HFFc6 (cell line): ENCODE data around the gene PTGES3L. TPM values are rescaled to one million over a fixed set of nuclear protein-coding genes. Genes with fewer than 3 reads are reported as not detected.

ENCODE experiments used
- DNase-seq: peaks from one replicate; pipeline ENCODE4 v3.0.0-alpha.2; 2018
- H3K27ac Mint-ChIP-seq: 2 replicates; pipeline ENCODE4 v1.8.0; 2020; ENCODE audit warnings: mild to moderate bottlenecking, mixed read lengths
- H3K27me3 Mint-ChIP-seq: 2 replicates; pipeline ENCODE4 v1.8.0; 2021; ENCODE audit warnings: mild to moderate bottlenecking, moderate library complexity, mixed read lengths; ENCODE audit not compliant: insufficient read depth
- H3K36me3 Mint-ChIP-seq: 2 replicates; pipeline ENCODE4 v1.8.0; 2021; ENCODE audit warnings: low read depth, mixed read lengths
- H3K4me1 Mint-ChIP-seq: 2 replicates; pipeline ENCODE4 v1.8.0; 2020; ENCODE audit warnings: low read depth, mixed read lengths
- H3K4me3 Mint-ChIP-seq: 2 replicates; pipeline ENCODE4 v1.8.0; 2020; ENCODE audit warnings: mild to moderate bottlenecking, moderate library complexity, mixed read lengths
- H3K9me3 Mint-ChIP-seq: 2 replicates; pipeline ENCODE4 v1.8.0; 2020; ENCODE audit warnings: mild to moderate bottlenecking, mixed read lengths
- total RNA-seq, 6 experiments: library from RNA; stranded (reverse); fragmentation: NEBNext Ultra II Directional; extraction: Animal tissue kit (Norgen Biotek cat#: 25700); gene quantifications; 2 replicates in 1 of 6; 3 replicates in 5 of 6; pipeline ENCODE4 v1.2.3, GENCODE V29; 2021
- TF ChIP-seq, protein P1 (sequence below): fragments of 200-600 bp; sonication (generic); IDR thresholded peaks from 2 replicates; pipeline ENCODE4 v1.5.0; 2021; ENCODE audit warnings: antibody characterized with exemption, mild to moderate bottlenecking

Gene PTGES3L
- total RNA-seq, 6 experiments from 2014 or later: 0.87 to 1.3 (median 1.1) TPM

DNA sequence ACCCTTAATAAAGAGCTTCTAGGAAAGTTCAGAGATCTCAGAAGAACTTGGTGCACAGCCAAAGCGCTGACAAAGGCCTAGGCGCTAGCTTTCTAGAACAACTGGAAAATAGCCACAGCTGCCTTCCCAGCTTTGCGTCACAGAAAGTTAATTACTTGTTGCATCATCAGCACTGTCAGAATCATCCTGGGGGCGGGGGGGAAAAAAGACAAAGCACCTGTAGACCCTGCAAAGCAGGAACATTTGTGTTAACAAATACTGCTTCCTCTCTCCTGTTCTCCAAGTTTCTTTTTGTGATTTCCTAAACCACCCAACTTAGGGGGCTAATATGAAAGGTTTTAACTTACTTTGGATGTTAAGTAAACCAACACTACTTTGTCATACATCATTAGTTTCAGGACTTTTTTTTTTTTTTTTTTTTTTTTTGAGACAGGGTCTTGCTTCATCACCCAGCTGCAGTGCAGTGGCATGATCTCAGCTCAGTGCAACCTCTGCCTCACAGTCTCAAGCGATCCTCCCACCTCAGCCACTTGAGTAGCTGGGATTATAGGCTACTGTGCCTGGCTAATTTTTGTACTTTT is 10.8 kb downstream of the PTGES3L start:
- peaks cover 6% of the 10 kb centered on the region for H3K36me3 Mint-ChIP-seq
- H3K9me3 Mint-ChIP-seq: peaks cover 4% of the 10 kb centered on the region; the same call in 1 of the 2 replicates
- H3K27ac Mint-ChIP-seq: no peak overlapping the region
- H3K4me3 Mint-ChIP-seq: no peak overlapping the region
- peaks cover 7% of the 10 kb centered on the region for H3K4me1 Mint-ChIP-seq
- TF ChIP-seq, protein P1, sequence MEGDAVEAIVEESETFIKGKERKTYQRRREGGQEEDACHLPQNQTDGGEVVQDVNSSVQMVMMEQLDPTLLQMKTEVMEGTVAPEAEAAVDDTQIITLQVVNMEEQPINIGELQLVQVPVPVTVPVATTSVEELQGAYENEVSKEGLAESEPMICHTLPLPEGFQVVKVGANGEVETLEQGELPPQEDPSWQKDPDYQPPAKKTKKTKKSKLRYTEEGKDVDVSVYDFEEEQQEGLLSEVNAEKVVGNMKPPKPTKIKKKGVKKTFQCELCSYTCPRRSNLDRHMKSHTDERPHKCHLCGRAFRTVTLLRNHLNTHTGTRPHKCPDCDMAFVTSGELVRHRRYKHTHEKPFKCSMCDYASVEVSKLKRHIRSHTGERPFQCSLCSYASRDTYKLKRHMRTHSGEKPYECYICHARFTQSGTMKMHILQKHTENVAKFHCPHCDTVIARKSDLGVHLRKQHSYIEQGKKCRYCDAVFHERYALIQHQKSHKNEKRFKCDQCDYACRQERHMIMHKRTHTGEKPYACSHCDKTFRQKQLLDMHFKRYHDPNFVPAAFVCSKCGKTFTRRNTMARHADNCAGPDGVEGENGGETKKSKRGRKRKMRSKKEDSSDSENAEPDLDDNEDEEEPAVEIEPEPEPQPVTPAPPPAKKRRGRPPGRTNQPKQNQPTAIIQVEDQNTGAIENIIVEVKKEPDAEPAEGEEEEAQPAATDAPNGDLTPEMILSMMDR: no peak
- peaks cover 4% of the 10 kb centered on the region for H3K27me3 Mint-ChIP-seq
- DNase-seq: no peak

DNA sequence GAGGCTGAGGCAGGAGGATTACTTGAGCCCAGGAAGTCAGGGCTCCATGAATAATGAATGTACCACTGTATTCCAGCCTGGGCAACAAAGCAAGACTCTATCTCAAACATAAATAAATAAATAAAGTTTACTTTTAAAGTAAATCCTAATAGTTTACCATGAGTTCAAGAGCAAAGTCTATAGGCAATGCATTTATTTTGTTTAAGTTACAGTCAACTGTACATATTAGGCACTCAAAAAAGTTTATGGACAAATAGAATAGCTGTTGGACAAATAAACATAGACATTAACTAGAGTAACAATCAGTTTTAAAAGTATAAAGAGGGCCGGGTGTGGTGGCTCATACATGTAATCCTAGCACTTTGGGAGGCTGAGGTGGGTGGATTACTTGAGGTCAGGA is 12.0 kb downstream of the PTGES3L start:
- Mint-ChIP-seq H3K27me3 (peaks cover 4% of the 10 kb centered on the region), H3K36me3 (peaks cover 13% of the 10 kb centered on the region), H3K27ac (no peak overlapping the region), H3K4me1 (peaks cover 15% of the 10 kb centered on the region), H3K9me3 (peaks cover 4% of the 10 kb centered on the region; the same call in 1 of the 2 replicates), H3K4me3 (no peak overlapping the region)
- no peak for DNase-seq
- TF ChIP-seq, protein P1: no peak

DNA sequence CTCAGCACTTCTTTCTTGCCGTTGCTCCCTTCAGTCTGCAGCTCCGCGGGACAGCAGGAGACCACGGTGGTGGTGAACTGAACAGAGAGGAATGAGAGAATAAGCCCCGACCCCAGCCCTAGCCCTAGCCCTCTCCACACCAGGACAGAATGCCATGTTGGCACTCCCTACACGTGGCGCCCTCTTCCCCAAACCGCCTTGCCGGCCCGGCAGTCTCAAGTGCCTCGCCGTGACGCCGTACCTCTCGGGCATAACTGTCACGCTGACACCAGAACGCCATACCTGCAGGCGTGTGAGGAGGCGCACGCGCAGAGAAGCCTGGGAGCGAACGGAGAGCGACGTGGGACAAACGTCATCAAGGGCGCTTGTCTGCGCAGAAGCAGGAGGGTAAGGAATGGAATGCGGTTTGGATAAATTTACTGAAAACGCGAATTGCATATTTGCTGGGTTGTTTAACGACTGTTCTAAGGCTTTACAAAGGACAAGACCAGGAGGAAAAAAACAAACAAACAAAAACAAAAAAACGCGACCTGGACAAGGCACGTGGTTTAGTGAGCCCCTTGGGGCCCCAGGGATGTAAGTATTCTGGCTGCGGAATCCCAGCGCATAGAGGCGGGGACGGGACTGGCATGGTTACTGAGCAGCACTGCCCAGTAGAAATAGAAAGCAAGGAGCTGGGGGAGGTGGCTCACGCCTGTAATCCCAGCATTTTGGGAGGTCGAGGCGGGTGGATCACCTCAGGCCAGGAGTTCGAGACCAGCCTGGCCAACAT is 15.5 kb downstream of the PTGES3L start, which contains the start of gene AARSD1:
Gene AARSD1 (minus strand): TSS at position 294 of the 772 bp plus-strand sequence. CDS start 14 bp downstream, at position 280.
- TF ChIP-seq, protein P1: 0 out of 2 replicates have a peak, but pooled peaks have one; percentile 9
- Mint-ChIP-seq H3K36me3 (peaks cover 32% of the 10 kb centered on the region), H3K4me1 (peaks cover 15% of the 10 kb centered on the region), H3K27me3 (peaks cover 4% of the 10 kb centered on the region; the same call in 1 of the 2 replicates), H3K27ac (peak within 1 kb of the TSS; percentile 95), H3K9me3 (peaks cover 4% of the 10 kb centered on the region; the same call in 1 of the 2 replicates), H3K4me3 (peak within 1 kb of the TSS; percentile 98)
- peak; percentile 91 for DNase-seq

DNA sequence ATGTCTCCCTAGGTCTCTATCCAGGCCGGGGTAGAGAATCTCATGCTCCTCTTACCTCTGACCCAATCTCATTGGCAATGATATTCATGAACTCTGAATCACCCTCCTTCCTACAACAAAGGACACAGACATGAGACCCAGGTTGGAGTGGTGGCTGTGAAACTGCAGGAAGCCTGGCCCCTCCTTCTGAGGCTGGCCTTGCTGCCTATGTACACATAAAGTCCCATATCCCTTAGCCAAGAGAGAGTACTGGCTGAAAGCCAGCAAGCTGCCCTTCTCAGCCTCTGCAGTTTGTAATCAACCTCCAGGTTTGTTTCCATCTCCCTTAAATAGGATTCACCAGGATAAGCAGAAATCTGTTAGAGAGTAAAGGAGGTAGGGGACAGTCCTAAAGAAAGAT is 26.2 kb downstream of the PTGES3L start:
- Mint-ChIP-seq H3K9me3 (no peaks in the 10 kb centered on the region), H3K27me3 (no peaks in the 10 kb centered on the region), H3K4me1 (peaks cover 6% of the 10 kb centered on the region; the same call in 1 of the 2 replicates), H3K36me3 (peaks cover 41% of the 10 kb centered on the region), H3K4me3 (no peak overlapping the region), H3K27ac (no peak overlapping the region)
- TF ChIP-seq, protein P1: no peak
- no peak for DNase-seq

DNA sequence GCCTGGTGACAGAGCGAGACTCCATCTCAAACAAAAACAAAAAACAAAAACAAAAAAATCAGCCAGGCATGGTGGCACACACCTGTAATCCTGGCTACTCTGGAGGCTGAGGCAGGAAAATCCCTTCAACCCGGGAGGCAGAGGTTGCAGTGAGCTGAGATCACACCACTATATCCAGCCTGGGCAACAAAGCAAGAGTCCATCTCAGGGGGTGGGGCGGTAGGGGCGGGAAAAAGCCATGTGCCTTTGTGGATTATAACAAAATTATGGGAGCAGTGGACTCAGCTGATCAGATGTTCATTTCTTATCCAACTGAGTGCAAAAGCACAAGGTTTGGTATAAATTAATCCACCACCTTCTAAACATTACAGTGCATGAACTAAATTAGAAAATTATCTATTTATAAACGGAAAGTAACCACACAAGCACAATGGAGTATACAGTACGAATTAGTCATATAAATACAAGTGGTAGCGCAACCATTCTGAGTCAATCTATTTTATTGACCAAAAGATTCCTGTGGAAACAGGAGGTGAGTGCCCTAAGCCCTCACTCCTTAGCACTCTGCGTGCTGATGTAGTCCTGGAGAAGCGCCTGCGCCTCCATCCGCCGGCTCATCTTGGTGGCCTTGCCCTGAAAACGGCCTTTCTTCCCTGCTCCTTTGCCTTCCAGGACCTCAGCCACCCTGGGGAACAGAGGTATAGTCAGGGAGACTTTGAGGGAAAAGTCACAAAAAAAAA is 29.7 kb downstream of the PTGES3L start:
- Mint-ChIP-seq H3K36me3 (peaks cover 32% of the 10 kb centered on the region), H3K9me3 (no peaks in the 10 kb centered on the region), H3K4me3 (no peak overlapping the region), H3K27ac (peak overlapping the region; percentile 58; the same call in 1 of the 2 replicates), H3K27me3 (no peaks in the 10 kb centered on the region), H3K4me1 (peaks cover 14% of the 10 kb centered on the region)
- TF ChIP-seq, protein P1: no peak
- no peak for DNase-seq
